ENCODE measurements around the gene NIPAL3. TPM values are rescaled to one million over a fixed set of nuclear protein-coding genes. Genes with fewer than 3 reads are reported as not detected.

Gene NIPAL3
- polyA plus RNA-seq, 1 donor (not counting 4 experiments of a cell fraction or from before 2014, with no cell fraction given): 30.5 TPM

DNA sequence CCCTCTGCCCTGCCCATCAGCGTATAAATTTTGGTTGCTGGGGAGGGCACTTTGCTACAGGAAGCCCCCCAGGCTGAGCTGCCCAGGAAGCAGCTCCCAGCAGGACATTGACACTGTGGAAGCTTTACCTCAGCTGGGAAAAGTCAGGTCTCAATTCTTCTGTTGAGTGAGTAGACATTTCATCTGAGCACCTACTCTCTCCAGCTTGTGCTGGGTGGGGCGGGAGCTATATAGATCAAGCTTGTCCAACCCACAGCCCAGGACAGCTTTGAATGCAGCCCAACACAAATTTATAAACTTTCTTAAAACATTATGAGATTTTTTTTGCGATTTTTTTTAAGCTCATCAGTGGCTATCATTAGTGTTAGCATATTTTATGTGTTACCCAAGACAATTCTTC lies 9.4 kb downstream of the NIPAL3 start:
- dilution Hi-C loops (cut with MboI; ENCODE audit: extremely low pct_ligation_motif_present, low sequenced_read_pairs): no loop called here

GRCh38 chr1:24425441-24425840 lies 9.8 kb downstream of the NIPAL3 start:
- Histone ChIP-seq H2AFZ (ENCODE audit: control insufficient read depth, low read length) (no peak overlapping the region), H3K9me1 (ENCODE audit: control insufficient read depth, extremely low read depth, insufficient read depth, low read length) (peaks cover 2% of the 10 kb centered on the region), H3K9ac (ENCODE audit: control insufficient read depth, extremely low read depth, insufficient read depth, low read length) (no peak overlapping the region), H3K4me2 (ENCODE audit: control insufficient read depth, extremely low read depth, insufficient read depth, low read depth, low read length) (no peak overlapping the region), H3K79me2 (ENCODE audit: control insufficient read depth, insufficient read depth, low read length) (peaks cover 18% of the 10 kb centered on the region), H3K36me3 (ENCODE audit: control insufficient read depth in 2 of 2, extremely low read depth in 1 of 2, insufficient read depth in 2 of 2, low read length in 2 of 2) (peaks cover 17 to 24% of the 10 kb centered on the region in 2 experiments), H4K20me1 (ENCODE audit: control insufficient read depth, extremely low read depth, insufficient read depth, low read length) (no peaks in the 10 kb centered on the region), H3K4me1 (ENCODE audit: control insufficient read depth, extremely low read depth, insufficient read depth, low read length) (no peaks in the 10 kb centered on the region), H3K27me3 (ENCODE audit: control insufficient read depth, extremely low read depth, insufficient read depth, low read length) (no peaks in the 10 kb centered on the region), H3K27ac (ENCODE audit: control insufficient read depth, insufficient read depth, low read length) (no peak overlapping the region), H3K9me3 (ENCODE audit: control insufficient read depth, low read depth, low read length) (no peaks in the 10 kb centered on the region), H3K4me3 (ENCODE audit: control insufficient read depth in 2 of 3, extremely low read depth in 1 of 3, insufficient read depth in 2 of 3, low read depth in 1 of 3, low read length in 3 of 3) (no peak overlapping the region)
- DNase-seq (ENCODE audit: low read depth, low spot score) (no peak), FAIRE-seq (no peak)
- no peak for TF ChIP-seq EZH2 (IDR thresholded peaks at IDR 0.05; ENCODE audit: low read length)
- TF ChIP-seq, protein P1, sequence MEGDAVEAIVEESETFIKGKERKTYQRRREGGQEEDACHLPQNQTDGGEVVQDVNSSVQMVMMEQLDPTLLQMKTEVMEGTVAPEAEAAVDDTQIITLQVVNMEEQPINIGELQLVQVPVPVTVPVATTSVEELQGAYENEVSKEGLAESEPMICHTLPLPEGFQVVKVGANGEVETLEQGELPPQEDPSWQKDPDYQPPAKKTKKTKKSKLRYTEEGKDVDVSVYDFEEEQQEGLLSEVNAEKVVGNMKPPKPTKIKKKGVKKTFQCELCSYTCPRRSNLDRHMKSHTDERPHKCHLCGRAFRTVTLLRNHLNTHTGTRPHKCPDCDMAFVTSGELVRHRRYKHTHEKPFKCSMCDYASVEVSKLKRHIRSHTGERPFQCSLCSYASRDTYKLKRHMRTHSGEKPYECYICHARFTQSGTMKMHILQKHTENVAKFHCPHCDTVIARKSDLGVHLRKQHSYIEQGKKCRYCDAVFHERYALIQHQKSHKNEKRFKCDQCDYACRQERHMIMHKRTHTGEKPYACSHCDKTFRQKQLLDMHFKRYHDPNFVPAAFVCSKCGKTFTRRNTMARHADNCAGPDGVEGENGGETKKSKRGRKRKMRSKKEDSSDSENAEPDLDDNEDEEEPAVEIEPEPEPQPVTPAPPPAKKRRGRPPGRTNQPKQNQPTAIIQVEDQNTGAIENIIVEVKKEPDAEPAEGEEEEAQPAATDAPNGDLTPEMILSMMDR (optimal IDR thresholded peaks at IDR 0.05 in 1 of 3, IDR thresholded peaks at IDR 0.05 in 1 of 3, conservative IDR thresholded peaks at IDR 0.05 in 1 of 3; ENCODE audit: extremely low read depth in 1 of 3, insufficient read depth in 2 of 3, low read length in 3 of 3): no peak
- dilution Hi-C loops (cut with MboI; ENCODE audit: extremely low pct_ligation_motif_present, low sequenced_read_pairs): no loop called here

More for the DNA sequence above, 9.4 kb downstream of the NIPAL3 start:
- Histone ChIP-seq H3K9me1 (ENCODE audit: control insufficient read depth, extremely low read depth, insufficient read depth, low read length) (peaks cover 2% of the 10 kb centered on the region), H3K27ac (ENCODE audit: control insufficient read depth, insufficient read depth, low read length) (no peak overlapping the region), H3K4me3 (ENCODE audit: control insufficient read depth in 2 of 3, extremely low read depth in 1 of 3, insufficient read depth in 2 of 3, low read depth in 1 of 3, low read length in 3 of 3) (no peak overlapping the region), H3K36me3 (ENCODE audit: control insufficient read depth in 2 of 2, extremely low read depth in 1 of 2, insufficient read depth in 2 of 2, low read length in 2 of 2) (peaks cover 17 to 26% of the 10 kb centered on the region in 2 experiments), H4K20me1 (ENCODE audit: control insufficient read depth, extremely low read depth, insufficient read depth, low read length) (no peaks in the 10 kb centered on the region), H3K4me2 (ENCODE audit: control insufficient read depth, extremely low read depth, insufficient read depth, low read depth, low read length) (no peak overlapping the region), H3K79me2 (ENCODE audit: control insufficient read depth, insufficient read depth, low read length) (peaks cover 18% of the 10 kb centered on the region), H2AFZ (ENCODE audit: control insufficient read depth, low read length) (no peak overlapping the region), H3K4me1 (ENCODE audit: control insufficient read depth, extremely low read depth, insufficient read depth, low read length) (no peaks in the 10 kb centered on the region), H3K9me3 (ENCODE audit: control insufficient read depth, low read depth, low read length) (no peaks in the 10 kb centered on the region), H3K27me3 (ENCODE audit: control insufficient read depth, extremely low read depth, insufficient read depth, low read length) (no peaks in the 10 kb centered on the region), H3K9ac (ENCODE audit: control insufficient read depth, extremely low read depth, insufficient read depth, low read length) (no peak overlapping the region)
- no peak for FAIRE-seq
- TF ChIP-seq, protein P1 (optimal IDR thresholded peaks at IDR 0.05 in 1 of 3, IDR thresholded peaks at IDR 0.05 in 1 of 3, conservative IDR thresholded peaks at IDR 0.05 in 1 of 3; ENCODE audit: extremely low read depth in 1 of 3, insufficient read depth in 2 of 3, low read length in 3 of 3): no peak
- TF ChIP-seq EZH2 (IDR thresholded peaks at IDR 0.05; ENCODE audit: low read length): no peak
- DNase-seq (ENCODE audit: low read depth, low spot score): no peak

Measured in keratinocyte (primary cell).